ENCODE results near the gene CDKL4. TPM values are rescaled to one million over a fixed set of nuclear protein-coding genes. Genes with fewer than 3 reads are reported as not detected.

CDKL4 gene
- total and polyA plus RNA-seq, 11 donors, result 0.11 to 1.1 (median 0.67) TPM; not detected in 4

GRCh38 chr2:39136799-39137198, 107.0 kb downstream of the CDKL4 start:
- TF ChIP-seq CTCF (IDR thresholded peaks at IDR 0.05), result no peak
- no peak for TF ChIP-seq POLR2A (IDR thresholded peaks at IDR 0.05)
- Histone ChIP-seq H3K4me1 (peaks cover 0 to 29% (median 4%) of the 10 kb centered on the region in 12 donors), H3K36me3 (no peaks in the 10 kb centered on the region), H3K4me3 (no peak overlapping the region), H3K9me3 (no peaks in the 10 kb centered on the region), H3K27ac (no peak overlapping the region), H3K27me3 (no peaks in the 10 kb centered on the region)
- WGBS, 4 donors, result 76 to 92% (median 91%) methylated on average over 5 of the region's 5 CpGs
- no peak for ATAC-seq
- DNase-seq, result no peak
- intact Hi-C loops (cut with DNase I), result no loop called here

GRCh38 chr2:39135690-39136259, 108.0 kb downstream of the CDKL4 start:
- no peaks in the 10 kb centered on the region for H3K27me3 ChIP-seq
- TF ChIP-seq POLR2A (IDR thresholded peaks at IDR 0.05) (no peak), CTCF (IDR thresholded peaks at IDR 0.05) (no peak)
- intact Hi-C loops (cut with DNase I), result no loop called here
- DNase-seq, result no peak
- H3K4me1 ChIP-seq, result peaks cover 0 to 19% (median 0%) of the 10 kb centered on the region in 12 donors
- H3K36me3 ChIP-seq, result no peaks in the 10 kb centered on the region
- WGBS, 4 donors, result 61 to 70% (median 63%) methylated on average over 5 of the region's 5 CpGs
- peak overlapping the region in 1 of 12 donors; percentile 1 for H3K27ac ChIP-seq
- H3K9me3 ChIP-seq, result no peaks in the 10 kb centered on the region
- ATAC-seq, result no peak
- H3K4me3 ChIP-seq, result no peak overlapping the region

GRCh38 chr2:39133215-39133851, 110.4 kb downstream of the CDKL4 start:
- no peak overlapping the region for H3K27ac ChIP-seq
- DNase-seq (no peak), ATAC-seq (no peak)
- 83 to 89% (median 87%) methylated on average over 3 of the region's 3 CpGs for WGBS, 4 donors
- H3K4me1 ChIP-seq, result peaks cover 0 to 23% (median 0%) of the 10 kb centered on the region in 12 donors
- H3K4me3 ChIP-seq, result no peak overlapping the region
- intact Hi-C loops (cut with DNase I), result no loop called here
- no peaks in the 10 kb centered on the region for H3K9me3 ChIP-seq
- no peak for TF ChIP-seq POLR2A (IDR thresholded peaks at IDR 0.05)
- no peak for TF ChIP-seq CTCF (IDR thresholded peaks at IDR 0.05)
- no peaks in the 10 kb centered on the region for H3K27me3 ChIP-seq
- H3K36me3 ChIP-seq, result no peaks in the 10 kb centered on the region

- 79 to 91% (median 90%) methylated on average over 1 of the region's 1 CpG for WGBS, 4 donors
- no peaks in the 10 kb centered on the region for H3K36me3 ChIP-seq
These were observed 114.8 kb downstream of the CDKL4 start for GRCh38 chr2:39128919-39129391.

More at GRCh38 chr2:39128919-39129391, 114.8 kb downstream of the CDKL4 start:
- intact Hi-C loops (cut with DNase I), result loop anchor here in 1 of 10 donors (5.0 kb wide), 1 partner anchor 98 kb away; no protein-coding TSS in a partner anchor
- no peak for TF ChIP-seq POLR2A (IDR thresholded peaks at IDR 0.05)
- TF ChIP-seq CTCF (IDR thresholded peaks at IDR 0.05), result no peak
- H3K27ac ChIP-seq, result peak overlapping the region in 1 of 12 donors; percentile 77
- no peaks in the 10 kb centered on the region for H3K27me3 ChIP-seq
- ATAC-seq (no peak), DNase-seq (no peak)
- no peak overlapping the region for H3K4me3 ChIP-seq
- no peaks in the 10 kb centered on the region for H3K9me3 ChIP-seq
- peaks cover 0 to 39% (median 0%) of the 10 kb centered on the region in 12 donors for H3K4me1 ChIP-seq
